NCI-H446 (cell line): ENCODE measurements around the gene PSMF1.
"Not testable (repeated sequence)": the region's sequence is repeated elsewhere in the genome, so short reads cannot be mapped to it uniquely, and the experiment has no call there.

ENCODE experiments used
- DNase-seq, 2 experiments: peaks; one replicate each; lab custom pipeline; 2025; lab: John Stamatoyannopoulos, UW

The PSMF1 gene

GRCh38 chr20:1122388-1123315 lies 4.2 kb downstream of the PSMF1 start:
- DNase-seq, result no peak

GRCh38 chr20:1123666-1124065 lies 5.3 kb downstream of the PSMF1 start:
- DNase-seq, result no peak

GRCh38 chr20:1124421-1124820 lies 6.0 kb downstream of the PSMF1 start:
- no peak for DNase-seq

GRCh38 chr20:1125277-1125676 lies 6.9 kb downstream of the PSMF1 start:
- DNase-seq, result no peak

- DNase-seq, result no peak
These were observed 9.4 kb downstream of the PSMF1 start for GRCh38 chr20:1127840-1128239.

- DNase-seq, result no peak
These were observed 11.8 kb downstream of the PSMF1 start for GRCh38 chr20:1130058-1130694.

GRCh38 chr20:1130847-1131246 lies 12.4 kb downstream of the PSMF1 start:
- no peak for DNase-seq

GRCh38 chr20:1131354-1131753 lies 13.0 kb downstream of the PSMF1 start:
- DNase-seq, result no peak

- no peak for DNase-seq
These were observed 16.0 kb downstream of the PSMF1 start for GRCh38 chr20:1134355-1134754.

GRCh38 chr20:1134836-1135235 lies 16.4 kb downstream of the PSMF1 start:
- no peak for DNase-seq

- no peak for DNase-seq
These were observed 18.8 kb downstream of the PSMF1 start for GRCh38 chr20:1137236-1137635.

GRCh38 chr20:1144401-1145172 lies 26.2 kb downstream of the PSMF1 start:
- no peak for DNase-seq

- no peak for DNase-seq
These were observed 28.6 kb downstream of the PSMF1 start for GRCh38 chr20:1146957-1147356.

- DNase-seq, result not testable (repeated sequence)
These were observed 31.4 kb downstream of the PSMF1 start for GRCh38 chr20:1149812-1150211.

GRCh38 chr20:1150218-1150617 lies 31.8 kb downstream of the PSMF1 start:
- no peak for DNase-seq

- no peak for DNase-seq
These were observed 32.6 kb downstream of the PSMF1 start for GRCh38 chr20:1150968-1151367.

- DNase-seq, result no peak
These were observed 35.8 kb downstream of the PSMF1 start for GRCh38 chr20:1154226-1154625.

- DNase-seq, result no peak
These were observed 36.3 kb downstream of the PSMF1 start for GRCh38 chr20:1154691-1155090.

- no peak for DNase-seq
These were observed 36.9 kb downstream of the PSMF1 start for GRCh38 chr20:1155342-1155741.

- DNase-seq, result no peak
These were observed 42.1 kb downstream of the PSMF1 start for GRCh38 chr20:1160496-1160895.

- no peak for DNase-seq
These were observed 42.6 kb downstream of the PSMF1 start for GRCh38 chr20:1160991-1161390.

- DNase-seq, result no peak
These were observed 44.7 kb downstream of the PSMF1 start for GRCh38 chr20:1163105-1163504.

- DNase-seq, result no peak
These were observed 45.3 kb downstream of the PSMF1 start for GRCh38 chr20:1163653-1164052.
